Measurements from ENCODE around the gene TRAFD1.

The TRAFD1 gene

GRCh38 chr12:112166051-112167015 lies 41.0 kb downstream of the TRAFD1 start:
- Histone ChIP-seq H3K27ac (no peak overlapping the region), H3K4me3 (no peak overlapping the region)
- no peak for TF ChIP-seq CTCF (IDR thresholded peaks at IDR 0.05)
- peak; percentile 49 for DNase-seq (ENCODE audit: low spot score)

GRCh38 chr12:112167031-112167461 lies 41.7 kb downstream of the TRAFD1 start:
- DNase-seq (ENCODE audit: low spot score), result no peak
- Histone ChIP-seq H3K27ac (no peak overlapping the region), H3K4me3 (no peak overlapping the region)
- TF ChIP-seq CTCF (IDR thresholded peaks at IDR 0.05), result no peak

GRCh38 chr12:112167718-112168525 lies 42.6 kb downstream of the TRAFD1 start:
- no peak overlapping the region for H3K27ac ChIP-seq
- no peak for TF ChIP-seq CTCF (IDR thresholded peaks at IDR 0.05)
- no peak for DNase-seq (ENCODE audit: low spot score)

GRCh38 chr12:112168561-112168971 lies 43.2 kb downstream of the TRAFD1 start:
- no peak overlapping the region for H3K4me3 ChIP-seq
- no peak for TF ChIP-seq CTCF (IDR thresholded peaks at IDR 0.05)
- no peak overlapping the region for H3K27ac ChIP-seq
- DNase-seq (ENCODE audit: low spot score), result no peak

More at GRCh38 chr12:112167718-112168525, 42.6 kb downstream of the TRAFD1 start:
- H3K4me3 ChIP-seq, result no peak overlapping the region

GRCh38 chr12:112169161-112169872 lies 44.0 kb downstream of the TRAFD1 start:
- DNase-seq (ENCODE audit: low spot score), result no peak
- no peak overlapping the region for H3K27ac ChIP-seq

More at GRCh38 chr12:112169161-112169872, 44.0 kb downstream of the TRAFD1 start:
- TF ChIP-seq CTCF (IDR thresholded peaks at IDR 0.05), result no peak
- H3K4me3 ChIP-seq, result no peak overlapping the region

Data from coronary artery (tissue), 2 donors.